GM03348 (cell line): ENCODE results near the gene GPR143.

Source experiments
- DNase-seq: peaks from one replicate; pipeline ENCODE4 v3.0.0; 2012; ENCODE audit warnings: low spot score

The GPR143 gene

DNA sequence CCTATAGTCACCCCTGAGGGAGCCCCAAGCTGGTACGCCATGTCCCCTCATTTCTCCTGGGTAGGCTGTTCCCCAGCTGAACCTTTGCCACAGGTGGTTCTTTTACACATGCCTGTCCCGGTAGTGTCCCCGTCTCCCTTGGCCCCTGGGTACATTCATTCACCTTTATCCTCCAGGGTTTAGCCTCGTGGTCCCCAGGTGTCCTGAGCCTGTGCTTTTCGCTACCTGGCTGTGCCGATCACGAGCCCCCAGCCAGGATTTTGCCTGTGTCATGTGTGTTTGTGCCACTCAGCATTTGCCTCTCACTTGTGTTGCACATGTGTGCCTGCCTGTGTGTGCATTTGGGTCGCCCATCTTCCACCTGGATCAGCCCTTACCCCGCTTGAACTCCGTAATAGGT, 57.6 kb downstream of the GPR143 start:
- no peak for DNase-seq

DNA sequence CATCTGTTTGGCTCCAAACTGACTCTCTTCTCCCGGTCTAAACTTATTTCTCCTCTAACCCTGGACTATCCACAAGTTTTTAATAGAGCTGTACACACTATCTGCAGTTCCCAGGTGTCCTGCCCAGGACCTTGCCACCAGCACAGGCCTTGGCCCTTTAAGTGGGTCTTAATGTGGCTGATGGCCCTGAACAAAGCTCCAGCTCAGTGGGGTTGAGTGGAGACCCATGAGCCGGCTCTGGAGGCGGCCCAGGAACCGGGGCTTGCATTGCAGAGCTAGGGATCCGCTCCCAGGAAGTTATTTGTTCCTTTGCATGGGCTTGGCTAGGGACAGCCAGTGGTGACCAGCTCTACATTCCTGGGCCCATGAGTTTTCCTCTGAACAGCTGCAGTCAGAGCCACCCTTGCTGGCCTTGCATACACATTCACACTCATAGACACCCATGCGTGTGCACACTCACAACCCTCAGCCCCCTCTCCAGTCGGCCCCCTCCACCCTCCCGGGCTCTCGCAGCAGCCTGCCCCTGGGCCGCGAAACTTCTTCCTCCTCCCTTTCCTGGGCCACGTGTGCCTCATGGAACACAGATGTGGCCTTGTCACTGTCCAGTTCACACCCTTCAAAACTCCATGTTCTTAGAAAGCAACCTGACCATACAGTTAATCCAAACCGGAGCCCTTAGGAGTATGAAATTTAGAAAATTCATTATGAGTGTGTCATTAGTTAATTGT, 58.2 kb downstream of the GPR143 start:
- DNase-seq = no peak

DNA sequence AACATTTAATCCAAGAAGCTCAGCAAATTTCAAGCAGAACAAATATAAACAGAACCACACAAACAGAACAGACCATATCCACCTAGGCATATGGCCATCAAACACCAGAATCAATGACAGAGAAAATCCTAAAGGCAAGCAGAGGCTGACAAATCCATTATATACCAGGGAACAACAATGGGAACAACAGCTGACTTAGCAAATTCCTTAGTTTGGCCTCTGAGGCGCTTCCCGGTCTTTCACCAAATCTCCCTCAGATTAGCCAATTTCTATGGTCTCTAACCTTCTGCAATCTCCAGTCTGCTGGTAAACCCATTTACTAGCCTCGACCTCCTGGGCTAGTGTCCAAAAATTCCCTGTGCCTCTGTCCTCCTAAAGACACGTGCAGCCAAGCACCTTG, 59.2 kb downstream of the GPR143 start:
- DNase-seq = no peak

DNA sequence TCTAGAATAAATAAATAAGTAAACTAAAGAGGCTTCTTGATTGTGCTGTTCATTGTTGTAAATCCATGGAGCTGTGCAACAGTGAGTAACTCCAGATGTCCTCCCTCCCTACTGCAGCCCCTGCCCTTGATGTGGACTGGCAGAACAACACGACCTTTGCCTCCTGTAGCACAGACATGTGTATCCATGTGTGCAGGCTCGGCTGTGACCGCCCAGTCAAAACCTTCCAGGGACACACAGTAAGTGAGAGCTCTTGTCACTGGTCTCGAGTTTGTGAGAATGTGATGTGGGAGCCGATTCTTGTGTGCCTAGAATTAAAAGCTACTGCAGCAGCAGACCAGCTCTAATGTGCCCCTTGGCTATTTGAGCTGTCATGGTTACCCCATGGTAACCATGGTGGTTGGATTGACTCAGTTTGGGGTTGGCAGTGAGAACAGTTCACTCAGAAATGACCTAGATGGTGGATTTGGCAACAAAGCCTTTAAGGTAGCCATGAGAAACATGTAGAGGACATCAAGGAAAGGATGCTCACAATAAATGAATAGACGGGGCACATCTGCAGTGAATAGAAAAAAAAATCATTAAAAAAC, 60.7 kb downstream of the GPR143 start:
- DNase-seq = no peak

DNA sequence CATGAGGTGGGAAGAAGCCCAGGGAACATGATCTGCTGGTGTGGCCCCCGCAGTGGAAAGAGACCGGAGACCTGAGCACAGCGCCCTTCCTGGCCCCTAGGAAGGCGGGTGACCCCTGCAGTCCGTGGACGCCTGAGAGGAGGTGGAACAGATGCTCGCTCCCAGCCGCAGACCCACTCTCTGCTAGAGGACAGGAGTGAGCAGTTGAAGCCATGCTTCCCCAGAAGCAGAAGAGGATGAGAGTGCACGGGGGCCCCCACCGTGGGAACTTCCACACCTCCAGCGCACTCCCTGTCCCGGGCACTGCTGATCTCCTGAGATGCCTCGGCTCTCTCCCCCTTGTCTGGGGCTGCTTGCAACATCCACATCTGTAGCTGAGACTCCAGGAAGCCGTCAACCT, 62.2 kb downstream of the GPR143 start:
- no peak for DNase-seq

DNA sequence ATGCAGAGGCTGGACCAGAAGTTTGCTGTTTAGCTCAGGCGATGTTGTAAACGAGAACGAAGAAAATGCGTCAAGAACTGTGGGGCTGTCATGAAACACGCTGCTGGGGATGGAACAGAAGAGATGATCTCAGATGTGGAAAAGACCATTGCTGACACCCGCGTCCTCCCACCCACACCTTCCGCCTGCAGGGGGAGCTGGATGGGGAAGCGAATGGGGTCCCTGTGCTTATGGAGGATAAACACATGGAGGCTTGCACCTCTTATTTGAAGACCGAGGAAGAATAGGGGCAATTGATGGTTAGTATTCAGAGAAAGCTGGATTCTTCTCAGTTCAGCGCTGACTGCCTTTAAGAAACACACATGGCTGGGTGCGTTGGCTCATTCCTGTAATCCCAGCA, 63.9 kb downstream of the GPR143 start:
- no peak for DNase-seq

DNA sequence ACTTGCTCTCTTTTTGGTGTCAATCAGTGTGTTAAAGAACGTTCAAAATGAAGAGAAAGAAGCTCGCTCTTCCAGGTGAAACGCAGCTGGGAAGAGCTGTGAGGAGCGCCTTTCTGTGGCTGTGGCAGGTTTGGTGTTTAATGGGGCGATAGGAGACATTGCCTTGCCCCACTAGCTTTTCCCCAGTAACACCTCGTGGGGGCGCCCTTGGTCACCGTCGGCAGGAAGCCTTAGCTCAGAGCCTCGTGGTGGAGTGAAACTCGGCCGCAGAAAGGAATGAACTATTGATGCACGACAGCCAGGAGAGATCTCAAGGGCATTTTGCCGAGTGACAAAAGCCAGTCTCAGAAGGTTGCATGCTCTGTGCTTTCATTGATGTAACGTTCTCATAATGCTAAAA, 65.1 kb downstream of the GPR143 start:
- DNase-seq = no peak

DNA sequence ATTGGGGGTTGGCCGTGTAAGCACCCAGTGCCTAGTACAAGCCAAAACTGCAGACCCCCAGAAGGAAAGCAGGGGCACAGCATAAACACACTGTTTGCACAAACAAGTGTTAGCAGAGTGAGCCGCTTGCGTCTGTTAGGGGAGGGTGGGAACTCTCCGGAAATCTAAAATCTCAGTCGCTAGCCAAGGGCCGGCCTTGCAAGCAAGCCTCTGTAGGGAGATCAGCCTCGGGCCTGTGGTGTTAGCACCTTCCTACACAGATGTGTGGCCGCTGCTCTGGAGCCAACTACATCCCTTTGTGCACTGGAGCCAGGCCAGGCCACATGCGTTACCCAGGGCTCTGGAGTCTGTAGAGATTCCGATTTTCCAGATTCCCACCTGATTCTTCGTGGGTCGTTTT, 67.1 kb downstream of the GPR143 start:
- no peak for DNase-seq

DNA sequence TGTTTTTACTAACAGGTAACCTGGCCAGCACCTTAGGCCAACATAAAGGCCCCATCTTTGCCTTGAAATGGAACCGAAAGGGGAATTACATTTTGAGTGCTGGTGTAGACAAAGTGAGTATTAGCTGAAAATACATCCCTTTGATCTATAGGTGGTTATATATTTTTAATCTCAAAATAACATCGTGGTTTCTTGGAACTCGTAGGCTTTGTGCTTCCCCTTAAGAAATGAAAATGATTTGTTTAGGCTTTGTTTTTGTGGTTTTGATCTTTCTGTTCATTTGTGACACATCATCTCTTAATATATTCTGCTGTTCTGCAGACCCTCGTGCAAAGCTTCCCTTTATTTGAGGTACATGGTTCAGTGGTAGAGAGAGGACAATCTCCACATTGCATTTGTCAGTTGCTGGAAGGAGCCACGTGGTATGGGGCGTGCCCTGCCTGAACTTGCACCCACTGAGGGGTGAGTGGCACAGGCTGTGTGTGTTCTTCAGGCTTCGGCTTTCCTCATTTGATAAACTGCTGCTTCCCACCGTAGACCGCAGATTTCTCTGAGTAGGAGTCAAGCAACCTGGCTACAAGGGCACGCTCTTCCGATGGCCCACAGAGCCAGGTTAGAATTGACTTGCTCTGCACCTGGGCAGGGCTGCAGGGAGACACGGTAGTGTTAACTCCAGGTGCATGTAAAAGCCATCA, 72.2 kb downstream of the GPR143 start:
- no peak for DNase-seq

DNA sequence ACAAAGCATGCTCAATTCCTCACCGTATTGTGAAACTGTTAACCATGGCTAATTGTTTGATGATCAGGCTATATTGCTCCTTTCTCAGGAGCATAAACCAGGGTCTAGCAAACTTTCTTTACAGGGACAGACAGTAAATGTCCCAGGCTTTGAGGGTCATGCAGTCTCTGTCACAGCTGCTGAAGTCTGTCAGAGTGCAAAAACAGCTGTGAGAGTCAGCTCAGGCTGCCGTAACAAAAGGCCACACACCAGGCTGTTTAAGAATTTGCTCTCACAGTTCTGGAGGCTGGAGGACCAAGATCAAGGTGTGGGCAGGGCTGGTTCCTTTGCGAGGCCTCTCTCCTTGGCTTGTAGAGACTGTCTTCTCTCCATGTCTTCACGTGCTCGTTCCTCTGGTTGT, 75.6 kb downstream of the GPR143 start:
- no peak for DNase-seq

DNA sequence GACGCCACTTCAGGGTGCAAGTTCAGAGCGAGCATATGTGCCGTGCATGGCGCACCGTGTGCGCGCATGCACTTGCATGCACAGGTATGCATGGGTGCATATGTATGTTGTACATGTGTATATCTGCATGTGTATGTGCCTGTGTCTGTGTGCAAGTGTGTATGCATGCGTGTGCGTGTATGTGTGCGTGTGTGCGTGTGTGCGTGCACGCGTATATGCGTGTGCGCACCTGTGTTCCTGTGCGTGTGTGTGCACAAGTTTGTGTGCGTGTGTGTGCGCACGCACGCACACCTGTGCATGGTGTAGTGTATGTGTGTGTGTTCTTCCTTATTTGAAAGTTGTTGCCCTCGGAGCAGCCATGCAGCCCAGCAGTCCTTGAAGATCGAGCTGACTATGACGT, 76.8 kb downstream of the GPR143 start:
- DNase-seq = no peak

DNA sequence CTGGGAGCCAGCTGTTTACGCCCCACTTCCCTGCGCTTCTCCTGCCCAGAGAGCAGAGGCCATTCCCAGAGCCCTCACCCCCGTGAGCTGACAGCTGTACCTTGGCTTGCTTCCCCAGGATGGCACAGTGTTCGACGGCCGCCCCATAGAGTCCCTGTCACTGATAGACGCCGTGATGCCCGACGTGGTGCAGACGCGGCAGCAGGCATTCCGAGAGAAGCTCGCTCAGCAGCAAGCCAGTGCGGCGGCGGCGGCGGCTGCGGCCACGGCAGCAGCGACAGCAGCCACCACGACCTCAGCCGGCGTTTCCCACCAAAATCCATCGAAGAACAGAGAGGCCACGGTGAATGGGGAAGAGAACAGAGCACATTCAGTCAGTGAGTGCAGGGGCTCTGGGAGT, 77.7 kb downstream of the GPR143 start:
- no peak for DNase-seq

DNA sequence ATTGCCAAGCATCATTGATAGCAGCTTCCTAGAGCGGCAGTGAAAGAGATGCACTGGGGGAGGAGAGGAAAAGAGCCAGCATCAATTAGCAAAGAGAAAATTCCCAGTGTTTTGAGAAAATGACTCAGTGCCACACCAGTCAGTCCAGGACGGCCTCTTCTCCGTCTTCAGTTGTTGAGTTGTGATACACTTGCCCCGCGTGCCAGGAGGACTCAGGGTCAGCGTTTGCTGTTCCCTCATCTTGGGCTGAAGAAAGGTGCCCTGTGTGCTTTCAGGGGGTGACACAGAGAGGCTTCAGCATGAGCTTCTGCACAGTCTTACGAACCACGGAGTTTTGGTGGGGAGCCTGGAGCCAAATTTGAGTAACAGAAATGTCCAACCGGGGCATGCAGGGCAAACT, 82.3 kb downstream of the GPR143 start:
- DNase-seq = no peak

DNA sequence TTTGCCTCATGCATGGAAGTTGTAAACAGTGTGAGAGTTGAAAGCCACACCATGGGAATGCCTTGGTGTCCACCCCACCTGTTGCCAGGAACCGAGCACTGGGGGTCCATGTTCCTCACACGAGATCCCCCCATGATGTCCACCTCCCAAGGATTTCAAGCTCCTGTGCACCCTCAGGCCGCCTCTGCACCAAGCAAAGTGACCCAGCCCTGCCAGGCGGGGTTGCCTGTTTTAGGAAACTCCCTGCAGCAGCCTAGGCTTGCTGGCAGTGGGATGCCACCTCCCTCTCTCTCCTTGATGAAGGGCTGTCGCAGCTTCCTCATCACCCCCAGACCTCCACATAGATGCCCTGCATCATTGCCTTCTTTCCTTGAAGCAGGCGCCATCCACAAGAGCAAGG, 82.8 kb downstream of the GPR143 start:
- DNase-seq = no peak

DNA sequence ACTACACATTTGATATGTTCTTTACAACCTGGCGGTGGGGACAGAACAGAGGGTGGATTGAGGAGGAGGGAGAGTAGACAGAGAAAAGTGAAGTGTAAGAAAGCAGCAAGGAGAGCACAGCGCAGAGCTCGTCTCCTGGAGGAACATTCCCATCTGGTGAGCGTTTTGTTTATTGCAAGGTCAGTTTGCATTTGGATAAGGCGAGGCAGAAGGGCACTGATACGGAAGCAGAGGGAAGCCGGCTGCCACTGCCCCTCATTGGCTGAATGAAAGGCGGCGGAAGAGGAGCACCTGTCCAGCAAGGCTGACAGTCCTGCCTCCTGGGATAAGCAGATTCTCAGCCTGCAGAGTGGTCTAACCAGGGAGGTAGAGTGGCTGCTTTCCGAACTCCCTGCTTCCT, 83.2 kb downstream of the GPR143 start:
- peak; percentile 35 for DNase-seq

DNA sequence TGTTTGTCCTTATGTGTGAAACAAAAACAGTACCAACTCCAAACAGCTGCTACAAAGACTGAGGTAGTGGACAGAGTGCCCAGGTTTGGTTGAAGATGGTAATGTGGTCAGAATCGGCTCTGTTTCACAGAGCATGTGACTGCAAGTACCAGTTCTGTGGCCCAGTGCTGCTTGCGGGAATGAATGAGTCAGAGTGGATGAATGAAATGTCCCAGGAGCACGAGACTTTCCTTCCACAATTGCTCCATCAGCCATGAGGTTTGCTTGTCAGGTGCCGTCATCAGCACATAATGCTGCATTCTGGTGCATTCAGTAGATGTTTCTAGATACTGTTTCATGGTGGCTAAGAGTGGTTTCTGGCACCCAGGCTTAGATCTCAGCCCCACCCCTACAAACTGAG, 84.2 kb downstream of the GPR143 start:
- DNase-seq = no peak

DNA sequence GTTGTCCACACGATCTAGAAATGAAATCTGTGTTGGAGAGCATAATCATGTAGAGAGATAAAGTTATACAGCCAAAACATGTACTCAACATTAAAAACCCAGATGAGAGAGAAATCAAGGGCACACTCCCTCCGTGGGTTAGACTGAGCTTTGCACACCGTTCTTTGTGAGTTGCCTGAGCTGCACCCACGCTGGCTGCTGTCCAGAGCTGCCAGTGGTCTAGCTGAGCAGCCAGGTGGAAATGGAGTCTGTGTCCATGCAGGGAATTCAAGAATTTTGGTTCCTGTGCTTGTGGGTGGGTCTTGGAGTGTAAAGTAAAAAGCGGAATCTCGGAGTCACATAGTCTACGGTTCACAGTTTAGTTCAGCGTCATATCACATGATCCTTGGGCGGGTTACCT, 84.6 kb downstream of the GPR143 start:
- no peak for DNase-seq

DNA sequence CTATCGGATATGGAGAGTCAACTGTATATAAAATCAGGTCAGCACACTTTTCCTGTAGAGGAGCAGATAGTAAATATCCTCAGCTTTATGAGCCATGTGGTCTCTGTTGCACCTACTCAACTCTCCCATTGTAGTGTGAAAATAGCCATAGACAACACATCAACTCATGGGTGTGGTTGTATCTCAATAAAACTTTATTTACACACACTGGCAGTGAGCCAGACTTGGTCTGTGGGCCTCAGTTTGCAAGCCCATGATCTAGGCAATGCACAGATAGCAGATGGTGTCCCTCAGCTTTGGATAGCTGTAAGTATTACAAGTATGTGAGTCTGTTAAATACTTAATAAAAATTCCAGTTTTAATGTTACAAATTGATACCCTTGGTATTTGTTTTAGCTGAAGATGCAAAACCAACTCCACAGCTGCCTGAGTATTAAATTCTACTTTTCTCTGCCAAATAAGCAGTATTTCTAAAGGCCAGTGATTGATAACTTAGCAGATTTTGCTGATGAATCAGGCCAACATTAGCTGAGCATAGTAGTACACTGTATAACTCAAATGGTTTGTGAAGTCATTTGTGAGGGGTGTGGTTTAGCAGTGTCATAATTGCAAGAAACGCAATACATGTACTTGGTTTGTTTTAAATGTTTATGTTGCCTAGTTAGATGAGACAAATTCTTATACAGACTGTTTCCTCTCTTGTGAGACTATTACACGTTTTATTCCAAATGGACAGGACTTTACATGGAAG, 87.3 kb downstream of the GPR143 start:
- DNase-seq = no peak

DNA sequence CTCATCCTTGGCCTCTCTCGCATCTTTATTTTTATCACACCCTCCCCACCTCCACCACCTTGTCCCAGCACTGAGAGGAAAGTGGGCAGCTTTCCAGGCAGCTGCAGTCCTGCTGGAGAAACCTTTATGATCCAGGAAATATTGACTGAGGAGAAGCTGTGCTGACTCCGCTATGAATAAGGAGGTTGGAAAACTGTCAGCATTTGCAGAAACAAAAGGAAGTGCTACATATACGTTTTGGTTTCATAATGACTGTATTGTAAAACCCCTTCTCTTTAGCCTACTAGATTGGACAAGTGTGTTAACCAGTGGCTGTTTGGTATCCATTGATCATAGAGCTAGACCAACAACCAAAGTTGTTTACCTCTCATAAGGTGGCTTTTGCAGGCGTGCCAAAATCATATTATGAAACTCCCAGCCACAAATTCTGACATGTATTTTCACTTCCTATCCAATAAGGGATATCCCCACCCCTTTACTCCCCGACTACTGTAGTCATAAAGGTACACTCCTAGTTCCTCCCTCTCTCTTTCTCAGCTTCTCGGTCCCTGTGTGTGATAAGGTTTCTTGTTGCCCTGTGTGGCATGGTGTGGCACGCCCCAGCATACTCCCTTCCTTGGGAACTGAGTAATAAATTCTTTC, 88.4 kb downstream of the GPR143 start:
- no peak for DNase-seq

DNA sequence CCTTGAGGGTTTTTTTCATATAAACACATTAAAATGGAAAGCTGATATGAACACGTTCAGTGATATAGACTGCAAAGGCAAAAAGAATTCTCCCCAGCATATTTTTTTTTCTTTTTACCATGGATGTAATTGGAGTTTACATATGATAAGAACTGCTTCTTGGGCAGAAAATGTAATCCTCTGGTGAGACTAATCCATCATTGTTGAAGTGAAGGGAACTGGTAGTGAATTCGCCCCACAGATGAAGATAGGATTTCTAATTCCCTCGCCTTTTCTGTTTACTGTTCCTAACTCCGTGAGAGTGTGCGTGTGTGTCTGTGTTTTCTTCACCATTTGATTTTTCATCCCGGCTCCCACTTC, 88.9 kb downstream of the GPR143 start:
- DNase-seq = no peak

DNA sequence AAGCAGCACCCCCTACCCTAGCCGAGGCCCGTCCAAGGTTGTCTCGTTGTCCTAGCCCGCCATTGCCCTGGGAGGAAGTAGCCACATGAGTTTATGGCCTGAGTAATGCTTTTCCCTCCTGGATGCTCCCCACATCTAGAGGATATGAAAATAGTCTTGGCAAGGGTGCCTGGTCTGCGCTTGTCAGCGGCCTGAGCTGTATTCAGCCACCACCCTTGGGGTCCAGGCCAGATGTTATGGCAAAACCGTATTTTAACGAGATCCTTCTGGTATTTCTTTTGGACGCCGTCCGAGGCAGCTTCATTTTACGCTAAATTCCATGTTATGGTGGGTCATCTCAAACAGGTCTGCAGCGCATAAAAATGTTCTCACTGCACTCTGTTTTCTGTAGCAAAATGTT, 89.3 kb downstream of the GPR143 start:
- no peak for DNase-seq
